K562 (cell line): ENCODE measurements around the gene NFS1. TPM values are rescaled to one million over a fixed set of nuclear protein-coding genes. Genes with fewer than 3 reads are reported as not detected.

Experiments used
- ATAC-seq: fragments of 200-7000 bp; cut with Tn5 transposase; 3 replicates; pipeline ENCODE4 v1.9.1; 2020; ENCODE audit warnings: moderate library complexity
- BruUV-seq: library from RNA; stranded (reverse); fragments of 400-500 nt; replicated peaks from 2 replicates; lab custom pipeline; 2021; lab: Mats Ljungman, UMichigan
- CTCF ChIA-PET: fragments of 300-600 bp; formaldehyde crosslinking; extraction: SDS; loops from one replicate; lab custom pipeline; 2021; ENCODE audit warnings: low intra/inter-chr PET ratio; lab: Yijun Ruan, JAX
- POLR2A ChIA-PET: fragments of 300-600, 350-650 bp; sonication (Branson Sonifier 250); formaldehyde crosslinking; extraction: SDS; loops from one replicate; lab custom pipeline; 2021; ENCODE audit warnings: antibody characterized with exemption, inconsistent platforms; lab: Yijun Ruan, JAX
- DNase-seq, 4 experiments: peaks; one replicate each; pipeline versions ENCODE4 v3.0.0 to v3.0.0-alpha.2; 2011 to 2018; ENCODE audit warnings: low spot score in 3 of 4, mixed read lengths in 3 of 4; ENCODE audit errors: extremely low read depth in 1 of 4
- FAIRE-seq: peaks from 2 replicates; lab custom pipeline; 2011; peaks lifted over from hg19 to GRCh38; lab: Jason Lieb, UNC
- H2AFZ ChIP-seq: 2 replicates; pipeline ENCODE4 v1.6.0; 2011; ENCODE audit warnings: low read depth, low read length, control low read depth, inconsistent platforms
- H3K27ac ChIP-seq: fragments of 200-600 bp; 3 replicates; pipeline ENCODE4 v1.8.0; 2011; ENCODE audit warnings: low read depth, mild to moderate bottlenecking, control low read depth, inconsistent platforms, low read length, moderate library complexity, mixed read lengths; ENCODE audit errors: extremely low read depth
- H3K27me3 ChIP-seq, 2 experiments: fragments of 300-600 bp in 1 of 2; 2 replicates in 1 of 2; 3 replicates in 1 of 2; pipeline versions ENCODE4 v1.6.0 to v1.8.0; 2011; ENCODE audit warnings: inconsistent platforms in 2 of 2, low read length in 2 of 2, mild to moderate bottlenecking in 1 of 2, mixed read lengths in 1 of 2, moderate library complexity in 1 of 2; ENCODE audit not compliant: control insufficient read depth in 2 of 2, insufficient read depth in 2 of 2
- H3K36me3 ChIP-seq: fragments of 300-600 bp; 3 replicates; pipeline ENCODE4 v1.8.0; 2011; ENCODE audit warnings: mild to moderate bottlenecking, low read length, inconsistent platforms; ENCODE audit not compliant: control insufficient read depth, insufficient read depth
- H3K4me1 ChIP-seq, 2 experiments: fragments of 200-600 bp in 1 of 2; replicated peaks in 1 of 2; 2 replicates in 1 of 2; 3 replicates in 1 of 2; pipeline versions ENCODE4 v1.5.1 to v1.8.0; 2011; ENCODE audit warnings: inconsistent platforms in 2 of 2, low read length in 2 of 2, mild to moderate bottlenecking in 1 of 2, mixed read lengths in 1 of 2, moderate library complexity in 1 of 2; ENCODE audit not compliant: control insufficient read depth in 2 of 2, insufficient read depth in 2 of 2
- H3K4me2 ChIP-seq: 2 replicates; pipeline ENCODE4 v1.6.1; 2011; ENCODE audit warnings: low read length, control low read depth, inconsistent platforms, mixed read lengths; ENCODE audit not compliant: insufficient read depth
- H3K4me3 ChIP-seq: fragments of 200-600 bp; sonication (generic), shearing (Covaris generic); 2 replicates; pipeline ENCODE4 v1.5.1; 2016; ENCODE audit warnings: control low read depth, inconsistent platforms
- H3K79me2 ChIP-seq: fragments of 200-600 bp; 3 replicates; pipeline ENCODE4 v1.8.0; 2011; ENCODE audit warnings: low read length, inconsistent platforms; ENCODE audit not compliant: control insufficient read depth, insufficient read depth
- H3K9ac ChIP-seq, 2 experiments: 2 replicates each; pipeline versions ENCODE4 v1.6.0 to v1.6.1; 2011; ENCODE audit warnings: low read depth in 2 of 2, low read length in 2 of 2, control low read depth in 1 of 2, inconsistent platforms in 1 of 2, mild to moderate bottlenecking in 1 of 2, mixed read lengths in 1 of 2; ENCODE audit not compliant: insufficient read depth in 1 of 2
- H3K9me1 ChIP-seq: one replicate; pipeline ENCODE4 v1.6.0; 2011; ENCODE audit warnings: inconsistent platforms, mild to moderate bottlenecking, low read length, moderate library complexity; ENCODE audit not compliant: control insufficient read depth, insufficient read depth
- H3K9me3 ChIP-seq: replicated peaks from 2 replicates; pipeline ENCODE4 v1.5.1; 2011; ENCODE audit warnings: low read depth, low read length, inconsistent platforms; ENCODE audit not compliant: control insufficient read depth, insufficient read depth
- H4K20me1 ChIP-seq: replicated peaks from 2 replicates; pipeline ENCODE4 v1.6.1; 2011; ENCODE audit warnings: low read length, inconsistent platforms, mixed read lengths; ENCODE audit not compliant: control insufficient read depth, insufficient read depth
- BDP1 ChIP-seq: IDR thresholded peaks from 3 replicates; pipeline ENCODE4 v1.6.1; 2011; ENCODE audit not compliant: insufficient read length, insufficient read depth
- BRCA1 ChIP-seq, 2 experiments: fragments of 450-650 bp in 1 of 2; sonication (generic) in 1 of 2; formaldehyde crosslinking in 1 of 2; IDR thresholded peaks; 2 replicates each; pipeline versions ENCODE4 v1.5.0 to v1.6.1; 2017 to 2020; ENCODE audit warnings: mild to moderate bottlenecking in 1 of 2, missing genetic modification reagents in 1 of 2
- NONO ChIP-seq, 2 experiments: fragments of 200-400 bp in 1 of 2; fragments of 450-650 bp in 1 of 2; formaldehyde crosslinking in 1 of 2; IDR thresholded peaks; 2 replicates each; pipeline ENCODE4 v1.6.1; 2017; ENCODE audit warnings: low read depth in 2 of 2, mild to moderate bottlenecking in 2 of 2, moderate library complexity in 2 of 2, low read length in 1 of 2
- POLR2A ChIP-seq: fragments of 450-650 bp; conservative IDR thresholded peaks from 2 replicates; pipeline ENCODE4 v1.6.1; 2016
- POLR2B ChIP-seq: fragments of 450-650 bp; IDR thresholded peaks from 2 replicates; pipeline ENCODE4 v1.6.1; 2018; ENCODE audit warnings: low read depth; ENCODE audit not compliant: partially characterized antibody
- SMARCB1 ChIP-seq: IDR thresholded peaks from 2 replicates; pipeline ENCODE4 v1.6.1; 2011; ENCODE audit warnings: improper control_type of control experiment, low read depth; ENCODE audit not compliant: insufficient read length
- SUPT5H ChIP-seq: fragments of 450-650 bp; IDR thresholded peaks from 2 replicates; pipeline ENCODE4 v1.6.1; 2016
- WGBS: fragments of 100-300 bp; shearing (Covaris generic); methylation state at CpG from one replicate; pipeline ENCODE4 v1.1.6; 2016; ENCODE audit warnings: low coverage, mixed read lengths; ENCODE audit not compliant: insufficient coverage; ENCODE audit errors: missing lambda C conversion rate; 5-methylcytosine and 5-hydroxymethylcytosine counted together
- in situ Hi-C: fragments of 300-500 bp; cut with MboI; formaldehyde crosslinking; loops from 4 replicates; pipeline ENCODE4 v1.15.0; 2018; ENCODE audit warnings: inconsistent platforms, mixed read lengths
- intact Hi-C: fragments of 100-400 bp; cut with micrococcal nuclease; formaldehyde crosslinking; loops from 2 replicates; pipeline ENCODE4 v1.14.2; 2022
- polyA plus RNA-seq, 8 experiments: library from polyadenylated mRNA; depleted of rRNA in 4 of 8; stranded (reverse) in 5 of 8; unstranded in 3 of 8; fragments of >200 nt; fragmentation: Nextera tagmentation in 2 of 8; fragmentation: Illumina TruSeq in 1 of 8; extraction: Ambion mirVana in 2 of 8; extraction: Trizol in 1 of 8; gene quantifications; 2 replicates each; pipeline versions ENCODE4 v1.2.1 to v1.2.3, GENCODE V29; 2011 to 2014; ENCODE audit warnings: inconsistent platforms in 1 of 8, missing spikeins in 1 of 8
- total RNA-seq, 7 experiments: library from RNA; depleted of rRNA in 6 of 7; stranded (reverse); fragments of >200 nt in 6 of 7; fragmentation: Illumina TruSeq in 2 of 7; extraction: Trizol in 2 of 7; gene quantifications; 2 replicates each; pipeline versions ENCODE4 v1.2.1 to v1.2.3, GENCODE V29; 2011 to 2021; ENCODE audit warnings: low replicate concordance in 1 of 7
- TF ChIP-seq, protein P1 (sequence below), 2 experiments: IDR thresholded peaks; 2 replicates each; pipeline ENCODE4 v1.6.1; 2011; ENCODE audit warnings: borderline replicate concordance in 1 of 2, control low read depth in 1 of 2, low read depth in 1 of 2, low read length in 1 of 2, mild to moderate bottlenecking in 1 of 2, mixed read lengths in 1 of 2, moderate library complexity in 1 of 2; ENCODE audit not compliant: insufficient read depth in 1 of 2, insufficient read length in 1 of 2, poor library complexity in 1 of 2, severe bottlenecking in 1 of 2; ENCODE audit errors: extremely low read depth in 1 of 2

NFS1 gene
- total and polyA plus RNA-seq, 9 of the 15 experiments (the other 6 are each of a cell fraction or from before 2014, with no cell fraction given), result 11.5 to 84.8 (median 47.1) TPM

DNA sequence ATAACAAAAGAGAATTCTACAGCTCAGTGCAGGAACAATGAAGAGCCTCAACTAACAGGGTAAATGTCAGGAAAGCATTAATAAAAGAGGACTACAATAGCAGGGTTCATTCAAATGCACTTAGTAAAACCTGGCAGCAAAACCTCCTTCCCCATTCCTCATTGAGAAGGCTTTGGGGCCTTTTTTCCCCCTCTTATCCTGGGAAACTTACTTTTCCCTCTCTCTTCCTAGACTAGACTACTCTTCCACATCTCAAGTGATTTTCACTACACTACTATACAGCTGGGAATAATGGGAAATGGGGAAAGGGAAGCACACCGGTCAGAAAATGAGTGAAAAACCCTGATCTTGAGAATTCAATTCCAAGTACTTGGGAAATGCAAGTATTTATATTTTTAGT, 10.1 kb upstream of the NFS1 start:
- Histone ChIP-seq H3K36me3 (peaks cover 97% of the 10 kb centered on the region), H3K27ac (no peak overlapping the region), H3K79me2 (peaks cover 53% of the 10 kb centered on the region), H3K4me3 (no peak overlapping the region), H3K4me2 (no peak overlapping the region), H3K9me3 (no peaks in the 10 kb centered on the region), H3K9ac (no peak overlapping the region), H3K27me3 (no peaks in the 10 kb centered on the region), H3K9me1 (no peaks in the 10 kb centered on the region), H4K20me1 (no peaks in the 10 kb centered on the region; the same call in 1 of the 2 replicates), H3K4me1 (no peaks in the 10 kb centered on the region), H2AFZ (no peak overlapping the region)
- FAIRE-seq (no peak), ATAC-seq (no peak; the same call in 2 of the 3 replicates), DNase-seq (no peak)
- ChIA-PET POLR2A (interaction anchor here (1.2 to 12.6 kb wide), 2 partner anchors 8 to 11 kb away, joined by 5 to 102 read pairs; no protein-coding TSS in a partner anchor), CTCF (no interaction called here)
- in situ Hi-C loops (no loop called here), intact Hi-C loops (no loop called here)
- TF ChIP-seq, protein P1, sequence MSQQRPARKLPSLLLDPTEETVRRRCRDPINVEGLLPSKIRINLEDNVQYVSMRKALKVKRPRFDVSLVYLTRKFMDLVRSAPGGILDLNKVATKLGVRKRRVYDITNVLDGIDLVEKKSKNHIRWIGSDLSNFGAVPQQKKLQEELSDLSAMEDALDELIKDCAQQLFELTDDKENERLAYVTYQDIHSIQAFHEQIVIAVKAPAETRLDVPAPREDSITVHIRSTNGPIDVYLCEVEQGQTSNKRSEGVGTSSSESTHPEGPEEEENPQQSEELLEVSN (IDR thresholded peaks at IDR 0.05; ENCODE audit: borderline replicate concordance in 1 of 2, extremely low read depth in 1 of 2, insufficient read depth in 1 of 2, insufficient read length in 1 of 2, low read depth in 1 of 2, low read length in 1 of 2, poor library complexity in 1 of 2, severe bottlenecking in 1 of 2), result no peak
- TF ChIP-seq POLR2A, result peak; percentile 42
- TF ChIP-seq POLR2B, result peak; percentile 54
- TF ChIP-seq BDP1, result no peak
- no peak for TF ChIP-seq BRCA1 (IDR thresholded peaks at IDR 0.05)
- TF ChIP-seq BRCA1 (CRISPR knock-in tag; IDR thresholded peaks at IDR 0.05), result no peak
- TF ChIP-seq SUPT5H, result peak; percentile 50
- no peak for TF ChIP-seq SMARCB1
- TF ChIP-seq NONO (IDR thresholded peaks at IDR 0.05; ENCODE audit: low read depth in 2 of 2, low read length in 1 of 2), result peak in 1 of 2 experiments; percentile 8; a peak in 1 of 4 replicates
- BruUV-seq, result no TSS peak
- no CpG with 5 or more reads among the region's 1 CpG for WGBS
